Subcutaneous adipose tissue (tissue), 4 donors: ENCODE measurements around the gene DNMBP. TPM values are rescaled to one million over a fixed set of nuclear protein-coding genes. Genes with fewer than 3 reads are reported as not detected.

ENCODE experiments used
- total RNA-seq, 4 donors: library from RNA; depleted of rRNA; stranded (reverse); fragments of >200 nt; gene quantifications; one replicate each; pipeline ENCODE4 v1.1.0, GENCODE V29; 2016
- TF ChIP-seq, protein P1 (sequence below): fragments of 450-650 bp; IDR thresholded peaks from one replicate; pipeline ENCODE4 v1.5.1; 2016; ENCODE audit warnings: low read depth, mild to moderate bottlenecking, control low read depth, antibody characterized with exemption, moderate library complexity

DNMBP gene
- total RNA-seq, 4 donors from 2014 or later, result 20.9 to 23.3 (median 21.5) TPM

DNA sequence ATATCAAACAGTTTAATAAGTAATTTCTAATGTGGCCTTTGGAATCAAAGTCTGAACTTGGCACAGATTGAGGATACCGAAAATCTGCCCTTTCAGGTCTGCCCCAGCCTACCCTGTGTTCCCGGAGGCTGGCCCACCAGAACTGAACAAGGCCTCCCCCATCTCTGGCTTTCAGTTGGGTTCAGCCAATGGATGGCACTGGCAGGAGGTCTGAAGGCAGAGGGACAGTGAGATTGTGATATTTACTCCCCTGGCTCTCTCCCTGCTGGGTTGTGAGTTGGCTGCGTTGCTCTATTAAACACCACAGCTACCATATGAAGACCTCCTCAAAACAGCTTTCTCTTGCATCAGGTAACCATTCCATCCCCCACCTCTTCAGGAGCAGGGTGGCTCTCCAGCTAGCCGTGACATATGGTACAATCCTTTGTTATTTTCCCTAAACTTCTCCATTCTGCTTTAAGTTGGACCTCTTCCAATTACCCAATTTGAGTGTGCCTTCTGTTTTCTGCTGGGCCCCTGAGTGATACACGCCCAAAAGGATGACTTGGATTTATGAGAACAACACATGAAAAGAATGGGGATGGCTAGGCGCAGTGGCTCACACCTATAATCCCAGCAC lies 28.1 kb downstream of the DNMBP start:
- TF ChIP-seq, protein P1, sequence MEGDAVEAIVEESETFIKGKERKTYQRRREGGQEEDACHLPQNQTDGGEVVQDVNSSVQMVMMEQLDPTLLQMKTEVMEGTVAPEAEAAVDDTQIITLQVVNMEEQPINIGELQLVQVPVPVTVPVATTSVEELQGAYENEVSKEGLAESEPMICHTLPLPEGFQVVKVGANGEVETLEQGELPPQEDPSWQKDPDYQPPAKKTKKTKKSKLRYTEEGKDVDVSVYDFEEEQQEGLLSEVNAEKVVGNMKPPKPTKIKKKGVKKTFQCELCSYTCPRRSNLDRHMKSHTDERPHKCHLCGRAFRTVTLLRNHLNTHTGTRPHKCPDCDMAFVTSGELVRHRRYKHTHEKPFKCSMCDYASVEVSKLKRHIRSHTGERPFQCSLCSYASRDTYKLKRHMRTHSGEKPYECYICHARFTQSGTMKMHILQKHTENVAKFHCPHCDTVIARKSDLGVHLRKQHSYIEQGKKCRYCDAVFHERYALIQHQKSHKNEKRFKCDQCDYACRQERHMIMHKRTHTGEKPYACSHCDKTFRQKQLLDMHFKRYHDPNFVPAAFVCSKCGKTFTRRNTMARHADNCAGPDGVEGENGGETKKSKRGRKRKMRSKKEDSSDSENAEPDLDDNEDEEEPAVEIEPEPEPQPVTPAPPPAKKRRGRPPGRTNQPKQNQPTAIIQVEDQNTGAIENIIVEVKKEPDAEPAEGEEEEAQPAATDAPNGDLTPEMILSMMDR, result no peak

DNA sequence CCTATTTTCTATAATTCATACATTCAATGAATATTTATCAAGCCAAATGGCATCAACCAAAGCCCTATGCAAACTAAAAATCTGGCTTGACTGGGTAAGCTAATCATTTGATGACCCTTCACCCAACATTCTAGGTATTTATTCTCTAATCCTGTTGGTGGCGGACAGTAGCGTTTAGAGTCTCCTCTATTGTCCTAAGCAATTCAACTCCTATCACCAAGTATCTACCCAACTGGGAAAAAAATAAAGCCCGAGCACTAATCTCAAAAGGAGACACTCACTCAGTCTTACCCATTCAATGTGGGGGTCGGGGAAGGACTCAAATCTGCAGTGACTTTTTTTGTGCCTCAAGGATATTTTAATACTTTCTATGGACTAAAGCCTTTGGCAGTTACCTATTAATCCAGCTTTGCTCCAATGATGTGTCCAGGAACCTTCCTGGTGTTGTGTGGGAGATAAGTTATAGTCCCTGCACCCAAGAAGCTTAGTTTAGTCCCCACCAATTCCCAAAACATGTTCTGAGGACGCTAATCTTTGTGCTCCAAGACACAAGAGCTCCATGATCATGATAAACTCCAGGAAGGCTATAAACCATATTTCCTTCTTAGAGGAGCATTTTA lies 30.6 kb downstream of the DNMBP start:
- TF ChIP-seq, protein P1, result no peak

GRCh38 chr10:99977916-99978315 lies 31.8 kb downstream of the DNMBP start:
- TF ChIP-seq, protein P1, result no peak

GRCh38 chr10:99976886-99977665 lies 32.7 kb downstream of the DNMBP start:
- TF ChIP-seq, protein P1, result no peak

DNA sequence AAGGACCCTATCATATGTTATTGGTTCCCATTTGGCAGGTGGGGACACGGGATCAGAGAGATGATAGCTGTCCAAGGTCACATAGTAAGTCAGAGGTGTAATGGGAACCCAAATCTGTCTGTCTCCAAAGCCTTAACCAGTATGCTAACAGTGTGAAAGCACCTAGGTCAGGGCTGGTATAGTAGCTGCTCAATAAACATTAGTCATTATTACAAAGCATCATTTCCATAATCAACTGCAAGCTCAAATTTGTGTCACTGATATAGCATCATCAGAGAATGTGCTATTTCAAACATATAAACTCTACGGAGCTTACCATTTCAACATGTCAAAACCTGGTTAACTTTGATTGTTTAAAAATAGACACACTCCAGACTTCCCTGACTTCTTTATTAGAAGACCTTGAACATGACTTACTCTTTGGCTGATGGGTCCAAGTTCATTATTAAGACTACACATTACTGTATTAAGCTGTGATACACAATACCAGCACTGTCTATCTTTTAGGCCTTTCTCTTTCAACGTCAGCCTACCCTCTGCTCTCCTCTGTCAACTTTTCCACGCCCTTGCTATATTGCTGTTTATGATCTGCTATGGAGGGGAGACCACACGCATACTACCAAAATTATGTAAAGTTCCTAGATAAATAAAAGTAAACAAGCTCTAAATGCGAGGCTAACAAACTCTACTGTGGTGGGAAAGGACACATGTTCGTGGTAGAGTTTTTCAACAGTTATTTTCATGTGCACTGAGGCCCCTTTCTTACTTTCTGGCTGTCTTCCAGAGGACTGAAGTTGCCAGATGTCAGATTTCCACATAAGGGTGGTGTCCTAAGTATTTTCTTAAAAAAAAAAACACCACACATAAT lies 33.6 kb downstream of the DNMBP start:
- TF ChIP-seq, protein P1, result no peak

DNA sequence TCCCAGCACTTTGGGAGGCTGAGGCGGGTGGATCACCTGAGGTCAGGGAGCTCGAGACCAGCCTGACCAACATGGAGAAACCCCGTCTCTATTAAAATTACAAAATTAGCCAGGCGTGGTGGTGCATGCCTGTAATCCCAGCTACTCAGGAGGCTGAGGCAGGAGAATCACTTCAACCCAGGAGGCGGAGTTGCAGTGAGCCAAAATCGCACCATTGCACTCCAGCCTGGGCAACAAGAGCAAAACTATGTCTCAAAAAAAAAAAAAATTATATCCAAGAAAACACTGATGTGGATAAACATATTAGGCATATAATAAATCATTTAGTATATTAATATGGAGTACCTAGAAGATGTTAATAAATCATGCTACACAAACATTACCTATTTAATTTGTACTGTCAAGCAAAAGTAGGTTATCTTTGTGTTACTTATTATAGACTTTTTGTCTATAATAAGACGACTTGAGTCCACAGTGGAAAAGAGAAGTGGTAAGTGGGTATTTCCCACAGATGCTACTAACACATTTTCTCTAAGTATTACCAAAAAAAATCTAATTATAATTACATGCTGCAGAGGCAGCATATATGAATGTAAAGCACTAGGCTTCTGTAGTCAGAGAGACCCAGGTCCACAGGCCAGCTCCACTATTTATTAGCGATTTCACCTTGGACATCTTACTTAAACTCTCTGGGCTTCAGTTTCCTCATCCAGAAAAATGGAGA lies 34.5 kb downstream of the DNMBP start:
- TF ChIP-seq, protein P1, result no peak
